H1 (cell line): ENCODE results near the gene BIVM.

Experiments
- CHD1 ChIP-seq: IDR thresholded peaks from 2 replicates; pipeline ENCODE4 v1.6.1; 2012; ENCODE audit warnings: low read depth, low read length, improper control_type of control experiment
- RAD21 ChIP-seq, 2 experiments: IDR thresholded peaks in 1 of 2; conservative IDR thresholded peaks in 1 of 2; 2 replicates each; pipeline ENCODE4 v1.6.1; 2011; ENCODE audit warnings: low read depth in 2 of 2, low read length in 2 of 2, improper control_type of control experiment in 1 of 2, inconsistent platforms in 1 of 2, mild to moderate bottlenecking in 1 of 2, moderate library complexity in 1 of 2
- SRF ChIP-seq: IDR thresholded peaks from 2 replicates; pipeline ENCODE4 v1.6.1; 2011; ENCODE audit warnings: mild to moderate bottlenecking, low read depth, low read length, moderate library complexity

DNA sequence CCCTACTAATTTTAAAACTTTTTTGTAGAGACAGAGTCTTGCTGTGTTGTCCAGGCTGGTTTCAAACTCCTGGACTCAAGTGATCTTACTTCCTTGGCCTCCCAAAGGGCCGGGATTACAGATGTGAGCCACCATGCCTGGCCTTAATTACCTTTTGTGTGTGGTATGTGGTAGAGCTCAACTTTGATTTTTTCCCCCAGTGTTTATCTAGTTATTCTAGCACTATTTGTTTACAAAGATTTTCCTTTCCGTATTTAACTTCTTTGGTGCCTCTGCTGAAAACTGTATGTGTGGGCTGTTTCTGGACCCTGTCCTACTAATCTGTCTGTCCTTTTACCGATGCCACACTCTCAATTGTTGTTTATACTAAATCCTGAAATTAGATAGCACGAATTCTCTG, 37.6 kb downstream of the BIVM start:
- TF ChIP-seq RAD21 (IDR thresholded peaks at IDR 0.05 in 1 of 2, conservative IDR thresholded peaks at IDR 0.05 in 1 of 2; ENCODE audit: low read depth in 2 of 2, low read length in 2 of 2) (no peak), CHD1 (no peak), SRF (no peak)
